CD4-positive, alpha-beta T cell treated with Interleukin-17A for 1 hour (primary cell): ENCODE measurements around the gene OGFR.
A peak's percentile ranks its signal among the peaks of the same experiment; 100 is the strongest.

Experiments
- DNase-seq: peaks from one replicate; pipeline ENCODE4 v3.0.0-alpha.2; 2020

The OGFR gene

DNA sequence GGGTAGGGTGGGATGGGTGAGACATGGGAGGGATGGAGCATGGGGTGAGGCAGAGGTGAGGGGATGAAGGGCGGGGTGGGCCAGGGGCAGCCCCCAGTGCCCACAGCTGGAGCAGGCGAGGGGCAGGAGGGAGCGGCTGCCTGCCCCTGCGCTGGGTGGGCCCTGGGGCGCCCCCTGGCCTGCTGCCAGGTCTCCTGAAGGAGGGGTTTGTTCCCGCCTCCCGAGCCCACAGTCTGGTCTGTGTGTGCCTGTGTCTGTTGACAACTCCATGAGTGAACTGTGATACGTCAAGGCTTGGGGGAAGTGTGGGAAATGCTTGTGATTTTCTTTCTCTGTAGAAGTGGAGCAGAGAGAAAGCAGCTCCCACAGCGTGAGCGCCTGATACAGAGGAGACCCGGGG, 19.2 kb upstream of the OGFR start:
- no peak for DNase-seq

DNA sequence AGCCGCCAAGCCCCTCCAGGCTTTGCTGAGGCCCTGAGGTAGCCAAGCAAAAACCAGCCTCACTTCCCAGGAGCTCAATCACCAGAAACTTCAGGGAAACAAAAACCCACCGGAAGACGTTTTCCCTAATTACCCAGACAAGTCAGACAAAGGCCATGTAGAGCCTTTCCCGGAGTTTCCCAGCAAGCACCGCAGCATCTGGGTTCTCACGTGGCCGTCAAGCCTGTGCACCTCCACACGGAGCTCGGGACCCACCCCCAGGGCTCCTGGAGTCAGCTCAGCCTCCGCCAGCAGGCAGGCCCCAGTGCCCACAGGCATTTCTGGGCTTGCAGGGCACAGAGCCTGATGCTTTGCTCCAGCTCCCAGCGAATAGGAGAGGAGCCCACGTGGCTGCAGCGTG, 18.5 kb upstream of the OGFR start:
- DNase-seq, result no peak

DNA sequence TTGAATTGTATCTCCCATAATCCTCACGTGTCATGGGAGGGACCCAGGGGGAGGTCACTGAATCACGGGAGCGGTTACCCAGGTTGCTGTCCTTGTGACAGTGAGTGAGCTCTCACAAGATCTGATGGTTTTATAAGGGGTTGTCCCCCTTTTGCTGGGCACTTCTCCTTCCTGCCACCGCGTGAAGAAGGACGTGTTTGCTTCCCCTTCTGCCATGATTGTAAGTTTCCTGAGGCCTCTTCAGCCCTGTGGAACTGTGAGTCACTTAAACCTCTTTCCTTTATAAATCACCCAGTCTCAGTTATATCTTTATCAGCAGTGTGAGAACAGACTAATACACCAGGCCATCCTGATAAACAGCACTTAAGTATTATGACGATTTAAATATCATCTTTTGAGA, 17.3 kb upstream of the OGFR start:
- no peak for DNase-seq

DNA sequence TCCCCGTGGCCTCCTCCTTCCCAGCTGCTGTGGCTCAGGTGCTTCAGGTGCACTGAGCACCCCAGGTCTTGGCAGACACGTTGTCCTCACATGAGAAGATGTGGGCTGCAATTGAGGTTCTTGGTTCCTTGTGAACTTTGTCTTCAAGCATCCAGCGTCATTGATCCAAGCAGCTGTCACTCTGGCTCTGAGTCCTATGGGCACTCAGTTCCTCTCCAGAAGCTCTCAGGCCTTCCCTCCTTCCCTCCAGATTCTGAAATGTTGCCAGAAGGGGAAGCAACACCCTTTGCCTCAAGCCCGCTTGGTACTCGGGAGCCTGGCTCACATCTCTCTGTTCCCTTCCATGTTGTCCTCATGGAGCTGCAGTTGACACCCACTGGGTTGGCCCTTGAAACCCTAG, 16.8 kb upstream of the OGFR start:
- no peak for DNase-seq

DNA sequence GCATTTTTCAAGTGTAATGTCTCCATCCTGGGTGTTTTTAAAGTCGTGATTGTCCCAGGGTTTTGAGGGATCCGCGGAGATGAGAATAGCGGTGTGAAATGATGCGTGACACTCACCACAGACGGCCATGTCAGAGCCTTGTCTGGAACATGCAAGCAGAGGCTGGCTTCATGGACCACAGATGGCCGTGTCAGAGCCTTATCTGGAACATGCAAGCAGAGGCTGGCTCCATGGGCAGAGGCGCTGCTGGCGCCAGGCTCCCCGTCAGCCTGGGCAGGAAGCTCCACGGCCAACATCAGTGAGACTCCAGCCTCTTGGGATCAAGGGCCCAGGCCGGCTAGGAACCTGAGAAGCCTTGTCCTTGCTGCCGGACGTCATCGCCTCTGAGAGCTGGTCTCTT, 16.0 kb upstream of the OGFR start:
- no peak for DNase-seq

DNA sequence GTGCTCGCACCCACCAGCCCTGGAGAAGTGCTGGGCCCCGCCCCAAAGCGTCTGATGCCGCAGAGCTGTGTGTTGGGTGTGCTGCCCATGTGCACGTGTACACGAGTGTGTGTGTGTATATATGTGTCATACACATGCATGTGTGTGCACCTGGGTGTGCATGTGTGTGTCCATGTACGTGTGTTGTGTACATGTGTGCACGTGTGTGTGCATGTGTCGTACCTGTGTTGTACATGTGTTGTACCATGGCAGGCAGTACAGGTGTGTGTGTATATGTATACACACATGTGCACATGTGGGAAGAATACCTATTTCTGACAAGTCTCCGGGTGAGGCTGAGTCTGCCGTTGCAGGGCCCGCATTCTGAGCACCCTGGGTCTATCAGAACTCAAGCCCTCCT, 14.6 kb upstream of the OGFR start:
- DNase-seq, result no peak

DNA sequence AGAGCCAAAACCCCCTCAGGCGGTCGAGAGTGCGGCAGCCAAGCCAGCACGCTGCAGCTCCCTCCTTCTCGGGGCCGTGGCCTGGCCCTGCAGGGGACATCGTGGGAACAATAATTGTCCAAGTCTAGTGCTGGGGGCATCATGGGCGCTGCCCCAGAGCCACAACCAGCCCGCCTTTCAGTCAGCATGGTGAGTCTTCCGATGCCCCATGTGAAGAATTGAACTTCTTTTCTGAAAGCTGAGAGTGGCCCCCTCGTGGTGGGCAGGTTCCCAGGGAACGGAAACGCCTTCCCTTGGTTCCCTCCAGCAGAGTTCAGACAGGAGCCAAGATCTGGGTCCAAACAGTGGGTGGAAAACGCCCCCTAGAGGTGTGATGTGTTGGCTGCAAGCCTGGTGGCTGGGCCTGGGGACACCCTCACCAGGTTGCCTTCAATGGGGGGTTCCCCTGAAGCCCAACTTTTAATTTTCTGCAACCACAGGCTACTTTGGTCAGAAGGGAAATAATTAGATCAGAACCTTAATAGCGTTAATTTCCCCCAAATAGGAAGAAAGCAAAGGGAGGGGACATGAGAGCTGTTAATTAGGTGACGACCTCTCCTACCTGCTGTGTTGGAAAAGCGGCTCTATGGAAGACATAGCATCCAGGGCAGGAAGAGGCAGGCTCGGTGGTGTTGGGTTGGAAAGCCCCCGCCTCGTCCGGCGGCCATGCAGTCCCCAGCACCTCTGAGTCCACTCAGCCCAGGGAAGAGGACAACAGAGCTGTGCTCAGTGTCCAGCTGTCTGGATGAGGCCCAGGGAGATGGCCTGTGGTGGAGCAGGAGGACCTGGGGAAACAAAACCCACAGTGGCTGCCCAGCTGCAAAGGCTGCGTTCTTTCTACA, 13.1 kb upstream of the OGFR start:
- peak; percentile 82 for DNase-seq

DNA sequence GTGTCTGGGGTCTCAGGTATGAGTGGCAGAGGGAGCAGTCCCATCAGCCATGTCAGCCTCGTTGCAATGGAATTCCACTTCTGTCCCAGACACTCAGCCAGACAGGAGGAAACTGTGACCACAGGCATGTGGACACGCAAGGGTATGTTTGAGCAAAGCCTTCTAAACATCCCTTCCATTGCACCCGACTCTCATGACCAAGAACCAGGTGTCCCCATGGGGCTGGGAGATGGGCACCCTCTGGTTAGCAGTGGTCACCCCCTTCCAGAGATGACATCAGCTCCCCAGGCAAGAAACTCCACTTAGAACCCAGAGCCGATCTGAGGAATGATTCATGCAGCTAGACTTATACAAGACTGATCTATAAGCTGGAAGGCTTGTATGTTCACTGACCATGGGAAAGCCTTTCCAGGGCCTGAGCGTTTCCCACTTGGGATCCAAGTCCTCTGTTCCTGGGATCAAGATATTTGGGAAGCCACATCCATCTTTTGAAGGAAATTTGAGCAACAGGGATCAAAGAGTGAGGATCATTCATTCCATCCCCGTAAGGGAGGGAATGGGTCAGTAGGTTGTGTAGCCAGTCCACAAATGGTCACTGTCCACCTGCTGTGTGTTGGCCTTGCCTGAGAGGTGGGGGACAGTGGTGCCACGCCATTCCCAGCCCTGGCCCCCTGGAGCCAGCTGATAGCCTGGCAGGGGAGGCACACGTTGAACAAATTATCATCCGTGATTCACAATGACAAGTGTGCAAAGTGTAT, 12.3 kb upstream of the OGFR start:
- DNase-seq, result no peak

DNA sequence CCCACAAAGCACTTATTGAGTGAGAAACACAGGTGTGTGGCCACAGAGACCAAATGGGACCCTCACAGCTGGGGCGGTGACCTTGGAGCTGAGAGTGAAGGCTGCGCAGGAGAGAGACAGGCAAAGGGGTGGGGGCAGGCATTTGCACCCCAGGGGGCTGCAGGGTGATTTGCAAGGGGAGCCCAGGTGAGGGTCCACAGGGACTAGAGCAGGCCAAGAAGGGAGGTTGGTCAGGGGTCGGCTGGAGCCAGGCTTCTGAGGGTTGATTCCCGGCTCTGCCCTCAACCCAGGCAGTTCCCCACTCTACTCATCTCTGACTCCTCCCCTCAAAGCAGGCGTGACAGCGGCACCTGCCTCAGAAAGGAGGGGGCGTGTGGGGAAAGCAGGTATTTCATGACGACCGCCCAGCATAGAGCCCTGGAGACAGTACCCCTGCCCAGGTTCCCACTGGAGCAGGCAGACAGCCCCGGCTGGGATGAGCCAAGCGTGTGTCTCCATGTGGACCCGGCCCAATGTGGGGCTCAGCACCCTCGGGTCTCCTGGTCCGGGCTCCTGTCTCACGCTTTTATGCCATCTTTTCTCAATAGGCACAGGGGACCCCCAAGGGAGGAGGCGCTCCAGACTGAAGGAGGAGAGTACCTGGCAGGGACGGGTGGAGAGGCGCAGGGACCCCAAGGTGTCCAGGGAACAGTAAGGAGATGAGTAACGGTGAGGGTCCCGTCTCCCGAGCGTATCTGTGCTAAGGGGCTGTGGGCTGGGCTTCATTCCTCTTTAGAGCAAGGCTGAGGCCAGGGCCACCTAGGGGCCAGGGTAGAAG, 11.5 kb upstream of the OGFR start:
- no peak for DNase-seq

DNA sequence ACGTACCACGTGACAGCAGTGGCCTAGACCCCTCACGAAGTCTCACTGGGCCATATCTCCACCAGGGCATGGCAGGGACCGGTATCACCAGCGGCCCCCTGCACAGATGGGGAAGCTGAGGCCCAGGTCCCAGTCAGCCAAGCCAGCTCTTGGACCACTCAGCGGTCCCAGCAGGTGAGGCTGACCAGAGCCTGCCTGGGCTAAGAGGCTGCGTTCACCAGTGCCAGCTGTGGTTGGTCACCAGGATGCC, 11.0 kb upstream of the OGFR start:
- DNase-seq, result no peak

DNA sequence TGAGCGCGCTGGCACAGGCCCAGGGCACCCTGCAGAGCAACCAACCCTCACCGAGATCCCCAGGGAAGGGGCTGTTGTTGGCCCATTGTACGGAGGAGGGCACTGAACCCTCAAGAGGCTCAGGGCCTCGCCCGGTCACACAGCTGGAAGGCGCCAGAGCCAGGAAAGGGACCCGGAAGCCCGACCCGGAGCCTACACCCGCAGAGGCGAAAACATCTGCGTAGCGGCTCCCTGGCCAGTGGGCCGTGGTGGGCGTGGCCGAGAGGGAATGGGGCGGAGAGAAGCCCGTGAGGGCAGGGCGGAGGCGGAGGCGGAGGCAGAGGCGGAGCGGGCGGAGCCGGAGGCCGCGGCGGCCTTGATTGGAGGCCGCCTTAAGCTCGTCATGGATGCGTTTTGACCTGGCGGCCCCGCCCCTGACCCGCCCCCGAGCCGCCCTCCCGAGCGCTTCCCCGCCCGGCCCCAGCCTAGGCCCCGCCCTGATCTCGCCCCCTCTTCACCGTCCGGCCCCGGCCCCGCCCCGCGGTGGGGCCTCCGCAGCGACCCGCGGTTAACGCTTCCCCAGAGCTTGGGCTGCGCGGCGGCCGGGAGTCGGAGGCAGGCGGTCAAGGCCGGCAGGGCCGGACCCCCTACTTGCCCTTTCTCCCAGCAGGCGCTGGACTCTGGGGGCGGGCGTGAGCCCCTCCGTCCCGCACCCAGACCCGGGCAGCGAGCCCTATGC, 10.5 kb upstream of the OGFR start:
- DNase-seq, result peak; percentile 96

DNA sequence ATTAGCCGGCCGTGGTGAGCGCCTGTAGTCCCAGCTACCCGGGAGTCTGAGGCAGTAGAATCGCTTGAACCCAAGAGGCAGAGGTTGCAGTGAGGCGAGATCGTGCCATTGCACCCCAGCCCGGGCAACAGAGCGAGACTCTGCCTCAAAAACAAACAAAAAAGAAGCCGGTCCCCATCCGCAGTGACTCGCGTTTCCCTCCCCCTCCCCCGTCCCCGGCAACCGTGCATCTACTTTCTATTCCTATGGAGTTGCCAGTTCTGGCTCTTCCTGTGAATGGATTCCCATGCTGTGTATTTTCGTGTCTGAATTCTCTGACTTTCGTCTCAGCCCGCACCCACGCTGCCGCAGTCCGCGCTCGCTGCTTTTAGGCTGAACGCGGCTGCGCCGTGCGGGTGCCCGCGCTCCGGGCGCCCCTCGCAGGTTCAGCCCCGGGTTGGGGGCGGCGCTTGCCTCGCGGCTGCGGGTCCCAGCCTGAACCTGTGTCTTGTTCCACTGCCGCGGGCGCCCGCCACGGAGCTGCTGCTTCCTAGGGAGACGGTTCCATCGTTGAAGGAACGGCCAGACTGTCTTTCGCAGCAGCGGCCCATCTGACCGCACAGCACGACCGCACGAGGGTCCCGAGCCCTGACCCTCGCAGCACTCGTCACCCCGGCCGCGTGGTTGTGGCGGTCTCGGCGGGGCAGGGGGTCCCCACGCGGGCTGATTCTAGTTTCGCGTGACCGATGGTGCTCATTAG, 9.4 kb upstream of the OGFR start:
- peak; percentile 64 for DNase-seq

DNA sequence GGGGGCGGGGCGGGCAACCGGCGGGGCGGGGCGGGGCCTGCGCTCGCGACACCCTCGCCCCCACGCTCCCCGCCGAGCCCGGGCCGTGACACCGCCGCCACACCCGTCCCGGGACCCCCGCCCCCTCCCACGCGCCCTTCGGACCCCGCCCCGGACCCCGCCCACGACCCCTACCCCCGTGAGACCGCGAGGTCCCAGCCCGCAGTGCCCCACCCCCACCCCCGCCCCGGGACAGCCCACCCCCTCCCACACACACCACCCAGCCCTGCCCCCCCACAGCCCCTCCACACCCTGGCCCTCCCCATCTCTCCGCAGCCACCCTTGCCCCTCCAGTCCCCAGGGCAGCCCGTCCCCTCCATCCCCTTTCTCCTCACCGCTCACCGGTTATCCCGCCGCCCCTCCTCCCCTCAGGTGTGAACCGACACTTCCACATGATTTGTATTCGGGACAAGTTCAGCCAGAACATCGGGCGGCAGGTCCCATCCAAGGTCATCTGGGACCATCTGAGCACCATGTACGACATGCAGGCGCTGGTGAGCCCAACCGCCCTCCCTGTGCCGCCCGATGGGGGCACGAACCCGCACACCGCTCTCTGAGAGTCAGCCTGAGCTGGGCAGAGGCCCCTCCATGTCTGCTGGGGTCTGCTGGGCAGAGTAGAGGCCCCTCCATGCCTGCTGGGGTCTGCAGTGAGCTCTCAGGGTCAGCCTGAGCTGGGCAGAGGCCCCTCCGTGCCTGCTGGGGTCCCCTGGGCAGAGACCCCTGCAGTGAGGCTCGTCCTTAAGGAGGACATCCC, 7.7 kb upstream of the OGFR start:
- DNase-seq, result no peak

DNA sequence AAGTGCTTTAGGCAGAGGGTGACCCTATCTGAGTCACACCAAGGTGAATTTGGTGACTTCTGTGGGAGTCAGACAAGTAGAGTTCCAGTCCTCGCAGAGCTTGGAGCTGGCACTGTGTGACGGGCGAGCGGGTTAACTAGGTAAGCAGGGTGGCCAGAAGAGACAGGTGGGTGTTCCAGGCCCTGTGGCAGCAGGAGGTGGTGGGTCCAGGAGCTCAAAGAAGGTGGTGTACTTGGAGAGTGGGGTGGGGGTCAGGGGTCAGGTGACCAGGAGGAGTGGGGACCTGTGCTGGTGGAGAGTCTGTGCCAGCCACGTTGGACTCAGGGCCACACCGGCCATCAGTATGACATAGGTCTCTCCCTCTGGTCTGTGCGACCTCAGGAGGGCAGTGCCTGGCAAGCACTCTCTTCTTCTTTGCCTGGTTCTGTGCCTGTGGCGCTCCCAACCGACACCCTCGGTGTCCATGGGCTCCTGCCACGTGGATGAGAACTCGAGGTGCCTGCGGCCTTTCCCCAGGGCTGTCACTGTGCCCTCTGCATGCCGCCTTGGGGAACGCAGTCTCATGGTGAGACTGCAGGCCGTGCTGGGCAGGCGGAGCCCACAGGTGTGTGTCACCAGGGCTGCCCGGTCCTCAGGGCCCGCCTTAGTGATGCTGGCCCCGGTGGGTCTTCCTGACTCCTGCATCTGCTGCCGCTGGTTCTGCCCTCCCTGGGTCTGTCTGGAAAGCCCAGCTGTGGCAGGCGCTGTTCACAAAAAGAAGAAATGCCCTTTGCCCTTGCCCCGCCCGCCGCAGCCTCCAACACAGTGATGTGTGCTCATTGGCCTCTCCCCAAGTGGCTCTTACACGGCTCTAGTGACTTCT, 6.7 kb upstream of the OGFR start:
- no peak for DNase-seq

DNA sequence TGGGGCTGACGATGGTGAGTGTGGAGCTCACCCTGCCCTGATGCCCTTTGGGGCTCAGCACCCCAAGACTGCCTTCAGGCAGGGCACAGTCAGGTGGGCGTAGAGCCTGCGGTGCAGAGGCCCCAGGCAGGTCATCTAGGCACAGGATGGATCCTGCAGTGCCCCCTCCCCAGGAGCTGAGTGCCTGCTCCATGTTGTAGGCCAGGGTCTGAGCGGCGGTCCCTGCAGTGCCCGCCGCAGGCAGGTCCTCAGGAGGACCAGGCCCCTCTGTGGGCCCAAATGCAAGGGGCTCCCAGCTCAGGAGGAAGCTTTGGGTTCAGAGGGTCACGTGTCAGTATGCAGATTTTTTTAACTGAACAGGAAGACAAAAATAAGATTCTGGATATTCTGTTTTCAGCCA, 5.6 kb upstream of the OGFR start:
- no peak for DNase-seq

DNA sequence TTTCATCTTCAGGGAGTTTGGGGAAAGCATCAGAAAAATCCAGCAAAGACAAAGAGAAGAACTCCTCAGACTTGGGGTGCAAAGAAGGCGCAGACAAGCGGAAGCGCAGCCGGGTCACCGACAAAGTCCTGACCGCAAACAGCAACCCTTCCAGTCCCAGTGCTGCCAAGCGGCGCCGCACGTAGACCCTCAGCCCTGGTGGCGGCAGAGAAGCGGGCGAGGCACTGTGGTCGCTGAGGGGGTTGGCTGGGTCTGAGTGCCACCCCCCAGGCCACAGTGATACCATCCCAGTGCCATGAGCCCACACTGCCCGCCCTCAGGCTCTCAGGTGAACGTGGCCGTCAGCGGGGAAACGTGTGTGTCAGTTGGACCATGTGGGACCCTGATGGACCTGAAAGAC, 5.2 kb upstream of the OGFR start:
- no peak for DNase-seq

DNA sequence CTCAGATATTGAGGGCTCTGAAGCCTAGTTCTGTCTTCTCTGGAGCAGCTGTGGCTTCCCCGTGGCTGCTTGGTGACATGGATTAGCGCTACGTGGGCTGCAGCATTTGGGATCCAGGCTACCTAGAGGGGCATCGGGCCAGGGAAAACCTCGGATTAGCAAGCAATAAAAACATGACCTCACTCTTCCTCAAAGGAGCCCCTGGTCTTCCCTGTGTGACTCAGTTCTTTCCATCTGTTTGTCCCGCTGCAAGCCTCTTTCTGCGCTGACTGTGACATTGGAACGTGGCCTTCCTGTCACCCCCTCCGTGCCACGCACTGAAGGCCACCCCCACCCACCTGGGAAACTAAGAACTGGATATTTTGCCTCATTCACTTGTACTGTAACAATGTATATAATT, 4.8 kb upstream of the OGFR start:
- no peak for DNase-seq

DNA sequence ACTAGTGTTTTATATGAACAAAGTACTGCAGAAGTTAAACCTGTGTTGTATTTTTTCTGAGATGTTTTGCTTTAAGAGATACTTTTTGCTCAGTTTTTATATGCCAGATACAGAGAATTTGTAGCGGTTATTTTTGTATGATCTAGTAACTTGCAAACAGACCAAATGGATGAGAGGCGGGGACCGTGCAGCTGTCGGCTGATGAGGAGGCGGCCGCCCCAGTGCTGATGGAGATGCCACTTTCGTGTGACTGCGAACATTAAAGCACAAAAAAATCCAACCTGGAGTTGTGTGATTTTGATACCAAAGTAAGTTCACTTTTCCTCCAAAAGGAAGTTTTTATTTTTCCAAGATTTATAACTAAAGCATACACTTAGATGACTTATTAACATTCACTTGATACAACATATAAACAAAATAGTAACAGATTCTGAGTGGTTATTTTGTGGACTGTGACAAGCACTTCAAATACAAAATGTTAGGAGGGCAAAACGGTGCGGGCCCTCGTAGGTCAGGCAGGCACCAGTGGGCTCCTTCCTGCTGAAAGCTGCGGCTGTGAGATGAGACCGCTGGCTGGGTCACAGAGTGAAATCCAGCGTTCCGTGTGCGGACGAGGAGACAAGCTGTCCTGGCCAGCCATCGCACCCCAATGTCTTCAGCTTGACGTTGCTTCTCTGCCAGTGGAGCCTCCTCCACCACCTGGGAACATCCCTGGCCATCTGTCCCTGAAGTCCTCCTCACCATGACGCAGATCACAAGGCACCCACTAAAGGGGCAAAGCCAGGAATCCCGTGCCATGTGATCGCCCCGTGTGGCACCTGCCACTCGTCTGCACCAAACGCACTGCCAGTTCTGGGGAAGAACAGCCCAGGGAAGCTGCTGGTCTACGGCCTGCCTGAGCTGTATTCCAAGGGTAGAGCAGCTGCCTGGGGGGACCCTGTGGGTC, 4.0 kb upstream of the OGFR start:
- no peak for DNase-seq

DNA sequence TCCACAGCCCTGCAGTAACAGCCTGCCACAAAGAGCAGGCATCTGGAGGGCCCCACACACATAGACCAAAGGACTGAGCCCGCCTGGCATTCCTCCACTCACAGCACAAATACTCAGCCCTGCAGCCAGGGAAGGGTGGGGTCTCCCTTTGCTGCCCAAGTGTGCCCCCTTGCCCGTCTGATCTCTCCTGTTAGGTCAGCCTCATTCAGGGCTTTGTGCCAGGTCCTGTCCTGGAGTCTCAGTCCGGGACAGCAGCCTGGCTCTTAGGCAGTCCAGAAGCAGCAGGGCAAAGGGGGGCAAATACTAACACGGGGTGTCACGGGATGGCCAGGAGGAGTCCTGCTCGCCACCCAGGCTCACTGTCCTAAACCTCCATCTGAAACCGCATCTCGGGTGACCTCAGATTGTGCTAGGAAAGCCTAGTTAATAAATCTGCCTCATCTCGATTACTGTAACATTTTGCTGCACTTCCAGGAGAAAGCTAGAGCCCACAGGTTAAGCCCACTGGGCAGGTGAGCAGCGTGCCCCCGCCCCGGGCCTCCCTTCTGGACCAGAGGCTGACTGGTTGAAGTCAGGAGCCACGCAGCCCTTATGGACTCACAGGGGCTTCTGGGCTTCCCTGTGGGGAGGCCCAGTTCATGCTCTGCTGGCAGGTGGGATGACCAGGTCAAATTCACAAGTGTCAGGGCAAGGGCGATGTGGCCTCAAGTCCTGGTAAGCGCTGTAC, 3.2 kb upstream of the OGFR start:
- no peak for DNase-seq
